SK-N-SH (cell line): ENCODE data around the gene DLD. TPM values are rescaled to one million over a fixed set of nuclear protein-coding genes. Genes with fewer than 3 reads are reported as not detected.
"Not testable (repeated sequence)": the region's sequence is repeated elsewhere in the genome, so short reads cannot be mapped to it uniquely, and the experiment has no call there.

Source experiments
- CTCF ChIA-PET: fragments of 300-600, 350-600 bp; formaldehyde crosslinking; extraction: SDS; loops from one replicate; lab custom pipeline; 2021; lab: Yijun Ruan, JAX
- POLR2A ChIA-PET: fragments of 350-600 bp; sonication (Branson Sonifier 250); formaldehyde crosslinking; extraction: SDS; loops from one replicate; lab custom pipeline; 2020; ENCODE audit warnings: antibody characterized with exemption, inconsistent platforms; lab: Yijun Ruan, JAX
- DNase-seq: peaks from one replicate; pipeline ENCODE4 v3.0.0; 2012
- H2AFZ ChIP-seq: fragments of 200-600 bp; sonication (generic); 2 replicates; pipeline ENCODE4 v1.8.1; 2016; ENCODE audit warnings: antibody characterized with exemption, mild to moderate bottlenecking, low read depth
- H3F3A ChIP-seq: fragments of 200-600 bp; sonication (generic); replicated peaks from 2 replicates; pipeline ENCODE3; 2016; ENCODE audit warnings: antibody characterized with exemption, mild to moderate bottlenecking; ENCODE audit not compliant: insufficient read depth
- H3K27ac ChIP-seq, 2 experiments: fragments of 200-500 bp in 1 of 2; fragments of 200-600 bp in 1 of 2; sonication (Bioruptor generic) in 1 of 2; sonication (generic), shearing (Covaris generic) in 1 of 2; 2 replicates each; pipeline versions ENCODE4 v1.5.1 to v1.6.1; 2014 to 2016; ENCODE audit warnings: low read depth in 2 of 2, inconsistent platforms in 1 of 2, low read length in 1 of 2, mild to moderate bottlenecking in 1 of 2, mixed read lengths in 1 of 2
- H3K27me3 ChIP-seq: fragments of 200-600 bp; sonication (generic), shearing (Covaris generic); 2 replicates; pipeline ENCODE4 v1.6.1; 2016; ENCODE audit warnings: mixed run types; ENCODE audit not compliant: insufficient read depth
- H3K36me3 ChIP-seq, 2 experiments: fragments of 200-500 bp in 1 of 2; fragments of 200-600 bp in 1 of 2; sonication (Bioruptor generic) in 1 of 2; sonication (generic) in 1 of 2; replicated peaks in 1 of 2; 2 replicates each; pipeline versions ENCODE3 to v1.5.1; 2014 to 2016; ENCODE audit warnings: low read length in 1 of 2, mild to moderate bottlenecking in 1 of 2; ENCODE audit not compliant: insufficient read depth in 2 of 2, control insufficient read depth in 1 of 2
- H3K4me1 ChIP-seq, 2 experiments: fragments of 200-500 bp in 1 of 2; fragments of 200-600 bp in 1 of 2; sonication (Bioruptor generic) in 1 of 2; sonication (generic), shearing (Covaris generic) in 1 of 2; 2 replicates each; pipeline versions ENCODE4 v1.5.1 to v1.6.1; 2014 to 2016; ENCODE audit warnings: low read depth in 1 of 2, low read length in 1 of 2, mixed run types in 1 of 2; ENCODE audit not compliant: insufficient read depth in 2 of 2, control insufficient read depth in 1 of 2
- H3K4me2 ChIP-seq: fragments of 200-600 bp; sonication (generic), shearing (Covaris generic); 2 replicates; pipeline ENCODE4 v1.6.1; 2017; ENCODE audit warnings: mixed run types
- H3K4me3 ChIP-seq, 2 experiments: fragments of 200-500 bp in 1 of 2; fragments of 200-600 bp in 1 of 2; sonication (Bioruptor generic) in 1 of 2; sonication (generic), shearing (Covaris generic) in 1 of 2; 2 replicates each; pipeline versions ENCODE4 v1.5.1 to v1.8.1; 2014 to 2016; ENCODE audit warnings: low read depth in 2 of 2, inconsistent platforms in 1 of 2, low read length in 1 of 2, mild to moderate bottlenecking in 1 of 2, mixed read lengths in 1 of 2, moderate library complexity in 1 of 2
- H3K79me2 ChIP-seq: fragments of 200-600 bp; sonication (generic); 2 replicates; pipeline ENCODE4 v1.8.1; 2017; ENCODE audit warnings: mild to moderate bottlenecking; ENCODE audit not compliant: insufficient read depth
- H3K9ac ChIP-seq: fragments of 200-600 bp; sonication (generic); 2 replicates; pipeline ENCODE4 v1.6.1; 2017; ENCODE audit warnings: mixed run types
- H3K9me2 ChIP-seq: fragments of 200-600 bp; sonication (generic); 2 replicates; pipeline ENCODE4 v1.6.1; 2017; ENCODE audit warnings: mixed run types
- H3K9me3 ChIP-seq: fragments of 200-600 bp; sonication (generic); 2 replicates; pipeline ENCODE4 v1.6.1; 2017; ENCODE audit warnings: mixed run types, mild to moderate bottlenecking, moderate library complexity
- H4K20me1 ChIP-seq: fragments of 200-600 bp; sonication (generic); 2 replicates; pipeline ENCODE4 v1.6.1; 2017; ENCODE audit warnings: mild to moderate bottlenecking, mixed run types; ENCODE audit not compliant: insufficient read depth
- ELF1 ChIP-seq: IDR thresholded peaks from 2 replicates; pipeline ENCODE4 v1.4.0; 2012
- FOXM1 ChIP-seq: IDR thresholded peaks from 2 replicates; pipeline ENCODE4 v1.4.0; 2012; ENCODE audit warnings: low read depth, mild to moderate bottlenecking
- GATA2 ChIP-seq: sonication (generic); formaldehyde crosslinking; IDR thresholded peaks from 2 replicates; pipeline ENCODE4 v1.5.0; 2020; ENCODE audit warnings: mild to moderate bottlenecking, missing genetic modification reagents
- MEF2A ChIP-seq: IDR thresholded peaks from 2 replicates; pipeline ENCODE4 v1.4.0; 2012; ENCODE audit warnings: low read depth, borderline replicate concordance
- NFIC ChIP-seq: IDR thresholded peaks from 2 replicates; pipeline ENCODE4 v1.4.0; 2012; ENCODE audit warnings: borderline replicate concordance
- NRF1 ChIP-seq: IDR thresholded peaks from 2 replicates; pipeline ENCODE4 v1.6.1; 2012; ENCODE audit warnings: low read depth, mild to moderate bottlenecking, low read length
- SIN3A ChIP-seq: IDR thresholded peaks from 2 replicates; pipeline ENCODE4 v1.6.1; 2012; ENCODE audit warnings: low read depth, mild to moderate bottlenecking, low read length, moderate library complexity, borderline replicate concordance
- WGBS: methylation state at CpG from one replicate; pipeline ENCODE4 v1.1.6; 2017; ENCODE audit warnings: low lambda C conversion rate; 5-methylcytosine and 5-hydroxymethylcytosine counted together
- polyA plus RNA-seq, 3 experiments: library from polyadenylated mRNA; depleted of rRNA; stranded (reverse); fragments of >200 nt; gene quantifications; 2 replicates each; pipeline ENCODE4 v1.2.3, GENCODE V29; 2012
- TF ChIP-seq, protein P1 (sequence below): IDR thresholded peaks from 2 replicates; pipeline ENCODE4 v1.4.0; 2012; ENCODE audit warnings: low read depth, borderline replicate concordance
- TF ChIP-seq, protein P2 (sequence below): IDR thresholded peaks from 2 replicates; pipeline ENCODE4; 2012
- TF ChIP-seq, protein P3 (sequence below): IDR thresholded peaks from 2 replicates; pipeline ENCODE4 v1.6.1; 2012; ENCODE audit warnings: mild to moderate bottlenecking, low read depth, low read length, moderate library complexity
- TF ChIP-seq, protein P4 (sequence below): fragments of 200-600 bp; sonication (generic); IDR thresholded peaks from 2 replicates; pipeline ENCODE4 v1.6.1; 2017; ENCODE audit warnings: antibody characterized with exemption, mild to moderate bottlenecking, moderate library complexity
- TF ChIP-seq, protein P5 (sequence below): IDR thresholded peaks from 2 replicates; pipeline ENCODE4 v1.4.0; 2012; ENCODE audit warnings: low read depth

The DLD gene
- polyA plus RNA-seq, 1 of the 3 experiments (the other 2 are of a cell fraction), result 140 TPM

DNA sequence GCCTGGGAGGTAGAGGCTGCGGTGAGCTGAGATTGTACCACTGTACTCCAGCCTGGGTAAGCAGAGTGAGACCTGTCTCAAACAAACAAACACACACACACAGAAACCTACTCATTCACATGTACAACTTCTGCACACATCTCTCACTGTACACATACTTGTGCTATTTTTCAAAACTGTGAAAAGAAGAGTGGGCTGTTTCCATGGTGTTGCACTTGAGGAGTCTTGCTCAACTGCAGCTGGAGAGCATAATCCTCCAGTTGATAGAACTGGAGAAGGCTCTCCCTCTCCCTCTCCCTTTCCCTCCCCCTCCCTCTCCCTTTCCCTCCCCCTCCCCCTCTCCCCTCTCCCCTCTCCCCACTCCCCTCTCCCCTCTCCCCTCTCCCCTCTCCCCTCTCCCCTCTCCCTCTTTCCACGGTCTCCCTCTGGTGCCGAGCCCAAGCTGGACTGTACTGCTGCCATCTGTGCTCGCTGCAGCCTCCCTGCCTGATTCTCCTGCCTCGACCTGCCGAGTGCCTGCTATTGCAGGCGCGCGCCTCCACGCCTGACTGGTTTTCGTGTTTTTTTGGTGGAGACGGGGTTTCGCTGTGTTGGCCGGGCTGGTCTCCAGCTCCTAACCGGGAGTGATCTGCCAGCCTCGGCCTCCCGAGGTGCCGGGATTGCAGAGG lies 43.7 kb upstream of the DLD start (continued):
- TF ChIP-seq, protein P1, sequence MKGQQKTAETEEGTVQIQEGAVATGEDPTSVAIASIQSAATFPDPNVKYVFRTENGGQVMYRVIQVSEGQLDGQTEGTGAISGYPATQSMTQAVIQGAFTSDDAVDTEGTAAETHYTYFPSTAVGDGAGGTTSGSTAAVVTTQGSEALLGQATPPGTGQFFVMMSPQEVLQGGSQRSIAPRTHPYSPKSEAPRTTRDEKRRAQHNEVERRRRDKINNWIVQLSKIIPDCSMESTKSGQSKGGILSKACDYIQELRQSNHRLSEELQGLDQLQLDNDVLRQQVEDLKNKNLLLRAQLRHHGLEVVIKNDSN, result no peak
- TF ChIP-seq, all 33 proteins: peak for 0

DNA sequence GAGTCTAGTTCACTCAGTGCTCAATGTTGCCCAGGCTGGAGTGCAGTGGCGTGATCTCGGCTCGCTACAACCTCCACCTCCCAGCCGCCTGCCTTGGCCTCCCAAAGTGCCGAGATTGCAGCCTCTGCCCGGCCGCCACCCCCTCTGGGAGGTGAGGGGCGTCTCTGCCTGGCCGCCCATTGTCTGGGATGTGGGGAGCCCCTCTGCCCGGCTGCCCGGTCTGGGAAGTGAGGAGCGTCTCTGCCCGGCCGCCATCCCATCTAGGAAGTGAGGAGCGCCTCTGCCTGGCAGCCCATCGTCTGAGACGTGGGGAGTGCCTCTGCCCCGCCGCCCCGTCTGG lies 43.2 kb upstream of the DLD start:
- H3K9me2 ChIP-seq, POLR2A ChIA-PET, H3K4me2 ChIP-seq, H3K4me1 ChIP-seq, H3K4me3 ChIP-seq, H3K79me2 ChIP-seq, CTCF ChIA-PET, H3K27me3 ChIP-seq, H3K27ac ChIP-seq, H3K36me3 ChIP-seq, H3K9ac ChIP-seq, H4K20me1 ChIP-seq, H3K9me3 ChIP-seq, DNase-seq, H2AFZ ChIP-seq, H3F3A ChIP-seq: not testable (repeated sequence)
- WGBS, result 48% methylated on average over 7 of the region's 20 CpGs

DNA sequence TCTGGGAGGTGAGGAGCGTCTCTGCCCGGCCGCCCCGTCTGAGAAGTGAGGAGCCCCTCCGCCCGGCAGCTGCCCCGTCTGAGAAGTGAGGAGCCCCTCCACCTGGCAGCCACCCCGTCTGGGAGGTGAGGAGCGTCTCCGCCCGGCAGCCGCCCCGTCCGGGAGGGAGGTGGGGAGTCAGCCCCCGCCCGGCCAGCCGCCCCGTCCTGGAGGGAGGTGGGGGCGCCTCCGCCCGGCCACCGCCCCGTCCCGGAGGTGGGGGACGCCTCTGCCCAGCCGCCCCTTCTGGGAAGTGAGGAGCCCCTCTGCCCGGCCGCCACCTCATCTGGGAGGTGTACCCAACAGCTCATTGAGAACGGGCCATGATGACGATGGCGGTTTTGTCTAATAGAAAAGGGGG lies 42.8 kb upstream of the DLD start:
- H3K4me2 ChIP-seq, H3K27me3 ChIP-seq, POLR2A ChIA-PET, H3K79me2 ChIP-seq, CTCF ChIA-PET, H3K9me2 ChIP-seq, H3F3A ChIP-seq, H3K9ac ChIP-seq, H3K9me3 ChIP-seq, H3K36me3 ChIP-seq, H4K20me1 ChIP-seq, H3K4me1 ChIP-seq, H3K27ac ChIP-seq, H2AFZ ChIP-seq, H3K4me3 ChIP-seq, DNase-seq: not testable (repeated sequence)
- 86% methylated on average over 18 of the region's 31 CpGs for WGBS

DNA sequence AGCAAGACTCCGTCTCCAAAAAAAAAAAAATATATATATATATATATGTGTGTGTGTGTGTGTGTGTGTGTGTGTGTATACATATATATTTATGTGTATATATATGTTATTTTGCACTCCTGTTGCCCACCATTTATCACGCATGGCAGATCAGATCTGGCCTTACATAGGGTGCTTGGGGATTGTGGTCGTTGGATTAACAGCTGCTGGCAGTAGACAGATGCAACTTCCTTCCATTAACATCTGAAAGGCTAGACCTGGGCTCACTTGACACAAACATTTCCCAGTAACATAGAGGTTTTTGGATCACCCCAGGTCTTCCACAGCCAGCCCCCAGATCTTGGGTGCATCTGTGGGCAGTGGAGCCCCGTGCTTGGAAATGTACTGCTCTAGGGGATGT lies 40.8 kb upstream of the DLD start:
- Histone ChIP-seq H3K4me2 (no peak overlapping the region), H3K4me1 (no peaks in the 10 kb centered on the region), H3K79me2 (no peaks in the 10 kb centered on the region), H3K36me3 (no peaks in the 10 kb centered on the region), H3K27ac (no peak overlapping the region), H3K9me3 (no peaks in the 10 kb centered on the region), H2AFZ (no peak overlapping the region), H4K20me1 (no peaks in the 10 kb centered on the region), H3K9me2 (no peaks in the 10 kb centered on the region), H3K27me3 (no peaks in the 10 kb centered on the region), H3K9ac (no peak overlapping the region), H3K4me3 (no peak overlapping the region), H3F3A (no peaks in the 10 kb centered on the region)
- no peak for DNase-seq
- POLR2A ChIA-PET, result interaction anchor here (0.7 kb wide), 1 partner anchor 14 kb away, joined by 3 read pairs; no protein-coding TSS in a partner anchor
- CTCF ChIA-PET, result interaction anchor here (0.8 to 1.3 kb wide), 3 partner anchors 25 to 107 kb away, joined by 3 to 4 read pairs (median 4); no protein-coding TSS in a partner anchor
- 53% methylated on average over 4 of the region's 4 CpGs for WGBS
- TF ChIP-seq SIN3A (no peak), MEF2A (no peak), ELF1 (no peak), NFIC (no peak), NRF1 (no peak), FOXM1 (no peak), GATA2 (CRISPR knock-in tag) (no peak)
- TF ChIP-seq, protein P2, sequence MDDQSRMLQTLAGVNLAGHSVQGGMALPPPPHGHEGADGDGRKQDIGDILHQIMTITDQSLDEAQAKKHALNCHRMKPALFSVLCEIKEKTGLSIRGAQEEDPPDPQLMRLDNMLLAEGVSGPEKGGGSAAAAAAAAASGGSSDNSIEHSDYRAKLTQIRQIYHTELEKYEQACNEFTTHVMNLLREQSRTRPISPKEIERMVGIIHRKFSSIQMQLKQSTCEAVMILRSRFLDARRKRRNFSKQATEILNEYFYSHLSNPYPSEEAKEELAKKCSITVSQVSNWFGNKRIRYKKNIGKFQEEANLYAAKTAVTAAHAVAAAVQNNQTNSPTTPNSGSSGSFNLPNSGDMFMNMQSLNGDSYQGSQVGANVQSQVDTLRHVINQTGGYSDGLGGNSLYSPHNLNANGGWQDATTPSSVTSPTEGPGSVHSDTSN, result no peak
- TF ChIP-seq, protein P3, sequence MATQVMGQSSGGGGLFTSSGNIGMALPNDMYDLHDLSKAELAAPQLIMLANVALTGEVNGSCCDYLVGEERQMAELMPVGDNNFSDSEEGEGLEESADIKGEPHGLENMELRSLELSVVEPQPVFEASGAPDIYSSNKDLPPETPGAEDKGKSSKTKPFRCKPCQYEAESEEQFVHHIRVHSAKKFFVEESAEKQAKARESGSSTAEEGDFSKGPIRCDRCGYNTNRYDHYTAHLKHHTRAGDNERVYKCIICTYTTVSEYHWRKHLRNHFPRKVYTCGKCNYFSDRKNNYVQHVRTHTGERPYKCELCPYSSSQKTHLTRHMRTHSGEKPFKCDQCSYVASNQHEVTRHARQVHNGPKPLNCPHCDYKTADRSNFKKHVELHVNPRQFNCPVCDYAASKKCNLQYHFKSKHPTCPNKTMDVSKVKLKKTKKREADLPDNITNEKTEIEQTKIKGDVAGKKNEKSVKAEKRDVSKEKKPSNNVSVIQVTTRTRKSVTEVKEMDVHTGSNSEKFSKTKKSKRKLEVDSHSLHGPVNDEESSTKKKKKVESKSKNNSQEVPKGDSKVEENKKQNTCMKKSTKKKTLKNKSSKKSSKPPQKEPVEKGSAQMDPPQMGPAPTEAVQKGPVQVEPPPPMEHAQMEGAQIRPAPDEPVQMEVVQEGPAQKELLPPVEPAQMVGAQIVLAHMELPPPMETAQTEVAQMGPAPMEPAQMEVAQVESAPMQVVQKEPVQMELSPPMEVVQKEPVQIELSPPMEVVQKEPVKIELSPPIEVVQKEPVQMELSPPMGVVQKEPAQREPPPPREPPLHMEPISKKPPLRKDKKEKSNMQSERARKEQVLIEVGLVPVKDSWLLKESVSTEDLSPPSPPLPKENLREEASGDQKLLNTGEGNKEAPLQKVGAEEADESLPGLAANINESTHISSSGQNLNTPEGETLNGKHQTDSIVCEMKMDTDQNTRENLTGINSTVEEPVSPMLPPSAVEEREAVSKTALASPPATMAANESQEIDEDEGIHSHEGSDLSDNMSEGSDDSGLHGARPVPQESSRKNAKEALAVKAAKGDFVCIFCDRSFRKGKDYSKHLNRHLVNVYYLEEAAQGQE, result no peak
- TF ChIP-seq, protein P4, sequence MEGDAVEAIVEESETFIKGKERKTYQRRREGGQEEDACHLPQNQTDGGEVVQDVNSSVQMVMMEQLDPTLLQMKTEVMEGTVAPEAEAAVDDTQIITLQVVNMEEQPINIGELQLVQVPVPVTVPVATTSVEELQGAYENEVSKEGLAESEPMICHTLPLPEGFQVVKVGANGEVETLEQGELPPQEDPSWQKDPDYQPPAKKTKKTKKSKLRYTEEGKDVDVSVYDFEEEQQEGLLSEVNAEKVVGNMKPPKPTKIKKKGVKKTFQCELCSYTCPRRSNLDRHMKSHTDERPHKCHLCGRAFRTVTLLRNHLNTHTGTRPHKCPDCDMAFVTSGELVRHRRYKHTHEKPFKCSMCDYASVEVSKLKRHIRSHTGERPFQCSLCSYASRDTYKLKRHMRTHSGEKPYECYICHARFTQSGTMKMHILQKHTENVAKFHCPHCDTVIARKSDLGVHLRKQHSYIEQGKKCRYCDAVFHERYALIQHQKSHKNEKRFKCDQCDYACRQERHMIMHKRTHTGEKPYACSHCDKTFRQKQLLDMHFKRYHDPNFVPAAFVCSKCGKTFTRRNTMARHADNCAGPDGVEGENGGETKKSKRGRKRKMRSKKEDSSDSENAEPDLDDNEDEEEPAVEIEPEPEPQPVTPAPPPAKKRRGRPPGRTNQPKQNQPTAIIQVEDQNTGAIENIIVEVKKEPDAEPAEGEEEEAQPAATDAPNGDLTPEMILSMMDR, result no peak
- TF ChIP-seq, protein P5, sequence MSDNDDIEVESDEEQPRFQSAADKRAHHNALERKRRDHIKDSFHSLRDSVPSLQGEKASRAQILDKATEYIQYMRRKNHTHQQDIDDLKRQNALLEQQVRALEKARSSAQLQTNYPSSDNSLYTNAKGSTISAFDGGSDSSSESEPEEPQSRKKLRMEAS, result no peak
